Renal cortex interstitium (tissue), 11 donors: ENCODE measurements around the gene BRMS1L. TPM values are rescaled to one million over a fixed set of nuclear protein-coding genes. Genes with fewer than 3 reads are reported as not detected.
"Not testable (repeated sequence)": the region's sequence is repeated elsewhere in the genome, so short reads cannot be mapped to it uniquely, and the experiment has no call there.

Experiments
- DNase-seq, 11 donors: peaks; one replicate each; pipeline ENCODE4 v3.0.0-alpha.2; 2013; ENCODE audit warnings: low read depth in 9 of 11, low spot score in 4 of 11; ENCODE audit errors: extremely low read depth in 1 of 11
- polyA plus RNA-seq, 3 donors: library from polyadenylated mRNA; unstranded; fragments of 120-200 nt; gene quantifications; one replicate each; pipeline ENCODE4 v1.2.1, GENCODE V29; 2013; ENCODE audit not compliant: insufficient read length in 3 of 3

Gene BRMS1L
- polyA plus RNA-seq, 3 donors, result 17.0 to 22.5 (median 17.8) TPM

GRCh38 chr14:35814371-35815005 lies 11.7 kb upstream of the BRMS1L start:
- DNase-seq, result peak in 3 of 11 donors; percentile 11 to 48 (median 25)

- peak in 4 of 11 donors; percentile 18 to 56 (median 24) for DNase-seq
These were observed 7.6 kb upstream of the BRMS1L start for GRCh38 chr14:35818346-35819115.

DNA sequence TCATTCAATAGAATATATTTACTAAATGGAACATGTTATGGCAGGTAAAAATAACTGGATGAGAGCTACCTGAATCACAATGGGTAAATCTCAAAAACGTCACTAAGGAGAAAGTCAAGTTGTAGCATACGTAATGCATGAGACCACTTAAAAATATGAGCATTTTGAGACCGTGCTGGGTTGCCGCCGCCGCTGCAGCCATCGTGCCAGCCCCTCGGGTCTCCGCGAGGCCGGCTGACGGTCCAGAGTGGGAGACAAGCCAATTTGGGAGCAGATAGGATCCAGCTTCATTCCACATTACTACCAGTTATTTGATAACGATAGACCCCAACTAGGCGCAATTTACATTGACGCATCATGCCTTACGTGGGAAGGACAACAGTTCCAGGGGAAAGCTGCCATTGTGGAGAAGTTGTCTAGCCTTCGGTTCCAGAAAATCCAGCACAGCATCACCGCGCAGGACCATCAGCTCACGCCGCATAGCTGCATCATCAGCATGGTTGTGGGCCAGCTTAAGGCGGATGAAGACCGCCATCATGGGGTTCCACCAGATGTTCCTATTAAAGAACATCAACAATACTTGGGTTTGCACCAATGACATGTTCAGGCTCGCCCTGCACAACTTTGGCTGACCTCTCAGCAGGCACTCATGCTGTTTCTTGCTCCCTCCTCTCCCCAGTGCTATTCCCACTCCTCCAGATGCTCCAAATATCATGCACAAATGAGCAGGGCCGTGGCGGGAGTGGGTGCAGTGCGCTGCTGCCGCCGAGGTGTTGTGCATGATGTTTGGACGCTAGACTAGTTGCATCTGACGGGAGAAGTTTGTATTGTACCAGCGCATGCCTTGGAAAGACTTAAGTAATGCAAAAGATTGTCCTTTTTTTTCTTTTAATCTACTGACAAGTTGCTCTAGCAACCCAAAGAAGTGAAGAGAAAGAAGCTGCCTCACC lies 6.3 kb upstream of the BRMS1L start:
- DNase-seq, result no peak

DNA sequence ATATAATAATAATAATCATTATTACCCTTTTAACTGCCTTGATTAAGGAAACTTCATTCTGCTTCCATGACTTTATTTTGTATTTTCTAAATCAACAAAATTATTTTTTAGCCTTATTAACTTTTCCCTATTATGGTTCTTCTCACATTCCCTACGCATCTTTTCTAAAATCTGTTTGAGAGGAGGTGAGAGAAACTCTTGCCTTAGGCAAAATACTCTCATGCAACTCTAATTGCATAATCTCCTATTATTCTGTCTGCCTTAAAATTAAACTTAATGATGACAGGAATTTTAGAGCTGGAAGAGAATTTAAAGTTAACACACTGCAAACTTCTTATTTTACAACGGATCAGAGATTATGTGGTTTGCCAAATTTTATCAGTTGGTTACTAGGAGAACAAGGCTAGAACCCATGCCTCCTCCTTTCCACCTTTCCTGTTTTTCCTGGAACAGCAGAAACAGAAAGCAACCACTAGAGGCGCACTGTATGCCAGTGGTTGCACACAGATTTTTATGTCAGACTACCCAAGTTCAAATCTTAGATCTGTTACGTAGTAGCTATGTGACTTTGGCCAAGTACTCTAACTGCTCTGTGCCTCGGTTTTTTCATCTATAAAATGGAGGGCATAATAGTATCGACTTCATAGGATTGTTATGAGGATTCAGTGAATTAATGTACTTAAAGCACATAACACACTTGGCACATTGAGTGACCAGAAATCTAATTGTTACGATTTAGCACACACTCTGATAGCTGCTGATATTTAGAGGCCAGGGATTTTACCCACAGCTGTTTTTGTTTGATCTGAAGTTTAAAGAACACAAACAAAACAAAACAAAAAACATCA lies 4.3 kb upstream of the BRMS1L start:
- peak in 1 of 11 donors; percentile 15 for DNase-seq

- no peak for DNase-seq
These were observed 3.6 kb upstream of the BRMS1L start for GRCh38 chr14:35822501-35822900.

DNA sequence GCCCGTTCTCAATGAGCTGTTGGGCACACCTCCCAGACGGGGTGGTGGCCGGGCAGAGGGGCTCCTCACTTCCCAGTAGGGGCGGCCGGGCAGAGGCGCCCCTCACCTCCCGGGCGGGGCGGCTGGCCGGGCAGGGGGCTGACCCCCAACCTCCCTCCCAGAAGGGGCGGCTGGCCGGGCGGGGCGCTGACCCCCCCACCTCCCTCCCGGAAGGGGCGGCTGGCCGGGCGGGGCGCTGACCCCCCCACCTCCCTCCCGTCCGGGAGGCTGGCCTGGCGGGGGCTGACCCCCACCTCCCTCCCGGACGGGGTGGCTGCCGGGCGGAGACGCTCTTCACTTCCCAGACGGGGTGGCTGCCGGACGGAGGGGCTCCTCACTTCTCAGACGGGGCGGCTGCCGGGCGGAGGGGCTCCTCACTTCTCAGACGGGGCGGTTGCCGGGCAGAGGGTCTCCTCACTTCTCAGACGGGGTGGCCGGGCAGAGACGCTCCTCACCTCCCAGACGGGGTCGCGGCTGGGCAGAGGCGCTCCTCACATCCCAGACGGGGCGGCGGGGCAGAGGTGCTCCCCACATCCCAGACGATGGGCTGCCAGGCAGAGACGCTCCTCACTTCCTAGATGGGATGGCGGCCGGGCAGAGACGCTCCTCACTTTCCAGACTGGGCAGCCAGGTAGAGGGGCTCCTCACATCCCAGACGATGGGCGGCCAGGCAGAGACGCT lies 1.5 kb upstream of the BRMS1L start:
- not testable (repeated sequence) for DNase-seq

DNA sequence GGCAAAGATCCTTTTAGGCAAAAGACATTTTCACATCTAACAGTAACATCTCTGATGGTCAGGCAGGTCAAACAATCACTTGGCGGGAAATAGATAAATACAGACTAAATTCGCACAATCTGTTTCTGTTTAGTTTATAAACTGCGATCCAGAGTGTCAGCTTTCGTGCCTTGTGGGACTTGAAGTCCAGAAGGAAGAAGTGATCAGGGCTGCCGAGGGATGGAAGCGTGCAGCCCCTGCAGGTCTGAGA lies 245 bp upstream of the BRMS1L start:
- no peak for DNase-seq

GRCh38 chr14:35826952-35827416 lies 846 bp downstream of the BRMS1L start:
- no peak for DNase-seq

GRCh38 chr14:35827678-35828472 lies 1.7 kb downstream of the BRMS1L start:
- no peak for DNase-seq

DNA sequence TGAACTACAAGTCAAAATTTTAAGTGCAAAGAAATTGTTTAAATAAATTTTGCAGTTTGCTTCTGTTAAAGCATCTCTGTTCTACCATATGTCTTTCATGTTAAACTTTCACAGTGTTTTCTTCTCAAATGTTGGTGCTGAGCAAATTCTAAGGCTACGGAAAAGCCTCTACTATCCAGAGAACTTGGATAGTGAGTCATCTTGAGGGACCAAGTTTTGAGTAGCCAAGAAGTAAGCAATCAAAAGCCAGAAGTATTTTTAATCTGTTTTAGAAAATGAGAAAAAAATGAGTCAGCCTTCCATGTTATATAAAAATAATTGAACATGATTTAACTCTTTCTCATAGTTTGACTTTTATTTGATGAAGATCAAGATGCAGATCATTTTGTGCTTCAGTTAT lies 3.3 kb downstream of the BRMS1L start:
- no peak for DNase-seq

DNA sequence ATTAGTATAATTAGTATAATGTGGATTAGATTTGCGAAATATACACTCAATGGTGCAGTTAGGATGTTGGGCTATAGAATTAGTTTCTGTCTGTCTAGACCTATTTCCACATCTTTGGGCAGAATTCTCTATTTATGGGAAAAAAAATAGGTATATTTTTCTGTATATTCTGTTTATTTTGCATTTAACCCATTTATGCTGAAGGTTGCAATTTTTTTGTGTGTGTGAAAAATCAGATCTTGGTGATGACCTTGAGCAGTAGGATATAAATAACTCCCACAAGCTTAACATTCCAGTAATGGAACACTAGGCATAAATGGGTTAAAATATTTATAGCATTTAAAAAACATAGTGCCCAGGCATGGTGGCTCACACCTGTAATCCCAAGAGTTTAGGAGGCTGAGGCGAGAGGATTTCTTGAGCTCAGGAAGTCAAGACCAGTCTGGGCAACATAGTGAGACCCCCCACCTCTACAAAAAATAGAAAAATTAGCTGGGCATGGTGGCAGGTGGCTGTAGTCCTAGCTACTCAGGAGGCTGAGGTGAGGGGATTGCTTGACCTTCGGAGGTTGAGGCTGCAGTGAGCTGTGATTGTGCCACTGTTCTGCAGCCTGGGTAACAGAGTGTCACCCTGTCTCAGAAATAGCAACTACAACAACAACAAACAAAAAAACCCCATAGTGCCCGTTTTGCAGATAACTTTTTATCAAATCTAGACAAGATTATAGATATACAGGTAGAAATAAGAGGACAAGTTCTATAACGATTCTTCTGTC lies 9.3 kb downstream of the BRMS1L start:
- no peak for DNase-seq

DNA sequence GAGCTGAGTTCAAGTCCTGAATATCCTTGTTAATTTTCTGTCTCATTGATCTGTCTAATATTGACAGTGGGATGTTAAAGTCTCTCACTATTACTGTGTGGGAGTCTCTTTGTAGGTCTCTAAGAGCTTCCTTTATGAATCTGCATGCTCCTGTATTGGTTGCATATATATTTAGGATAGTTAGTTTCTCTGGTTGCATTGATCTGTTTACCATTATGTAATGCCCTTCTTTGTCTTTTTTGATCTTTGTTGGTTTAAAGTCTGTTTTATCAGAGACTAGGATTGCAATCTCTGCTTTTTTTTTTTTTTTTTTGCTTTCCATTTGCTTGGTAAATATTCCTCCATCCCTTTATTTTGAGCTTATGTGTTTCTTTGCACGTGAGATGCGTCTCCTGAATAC lies 15.6 kb downstream of the BRMS1L start:
- DNase-seq, result not testable (repeated sequence)

GRCh38 chr14:35842245-35842644 lies 16.1 kb downstream of the BRMS1L start:
- not testable (repeated sequence) for DNase-seq

- DNase-seq, result no peak
These were observed 18.4 kb downstream of the BRMS1L start for GRCh38 chr14:35844494-35844893.

- DNase-seq, result no peak
These were observed 21.5 kb downstream of the BRMS1L start for GRCh38 chr14:35847636-35848035.

DNA sequence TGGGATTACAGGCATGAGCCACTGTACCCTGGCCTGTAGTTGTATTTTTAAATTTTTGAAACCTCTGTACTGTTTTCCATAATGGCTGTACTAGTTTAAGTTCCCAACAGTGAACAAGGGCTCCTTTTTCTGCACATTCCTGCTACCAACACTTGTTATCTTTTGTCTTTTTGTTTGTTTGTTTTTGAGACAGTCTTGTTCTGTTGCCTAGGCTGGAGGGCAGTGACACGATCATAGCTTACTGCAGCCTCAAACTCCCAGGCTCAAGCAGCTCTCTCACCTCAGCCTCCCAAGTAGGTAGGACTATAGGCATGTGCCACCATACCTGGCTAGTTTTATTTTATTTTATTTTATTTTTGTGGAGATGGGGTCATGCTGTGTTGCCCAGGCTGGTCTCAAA lies 23.0 kb downstream of the BRMS1L start:
- DNase-seq, result no peak

DNA sequence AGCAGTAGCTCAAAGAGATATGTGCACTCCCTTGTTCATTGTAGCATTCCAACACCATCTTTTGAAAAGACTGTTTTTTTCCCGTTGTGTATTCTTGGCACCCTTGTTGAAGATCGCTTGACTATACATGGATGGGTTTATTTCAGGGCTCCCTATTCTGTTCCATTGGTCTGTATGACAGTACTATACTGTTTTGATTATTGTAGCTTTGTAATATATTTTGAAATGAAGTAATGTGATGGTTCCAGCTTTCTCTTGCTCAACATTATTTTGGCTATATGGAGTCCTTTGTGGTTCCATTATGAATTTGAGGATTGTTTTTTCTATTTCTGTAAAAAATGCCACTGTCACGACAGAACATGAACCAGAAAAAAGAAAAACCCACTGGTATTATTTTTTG lies 25.7 kb downstream of the BRMS1L start:
- no peak for DNase-seq
